ENCODE measurements around the gene SERGEF.

The SERGEF gene

GRCh38 chr11:17932472-17932871 lies 80.4 kb downstream of the SERGEF start:
- TF ChIP-seq CTCF (IDR thresholded peaks at IDR 0.05; ENCODE audit: low read depth, low read length) = no peak
- H3K4me3 ChIP-seq (ENCODE audit: low read depth, low read length) = no peak overlapping the region

- H3K4me3 ChIP-seq (ENCODE audit: low read depth, low read length) = no peak overlapping the region
- no peak for TF ChIP-seq CTCF (IDR thresholded peaks at IDR 0.05; ENCODE audit: low read depth, low read length)
Measured at GRCh38 chr11:17931595-17931994, 81.3 kb downstream of the SERGEF start.

GRCh38 chr11:17930544-17931125 lies 82.2 kb downstream of the SERGEF start:
- no peak overlapping the region for H3K4me3 ChIP-seq (ENCODE audit: low read depth, low read length)

GRCh38 chr11:17929171-17929570 lies 83.7 kb downstream of the SERGEF start:
- H3K4me3 ChIP-seq (ENCODE audit: low read depth, low read length) = no peak overlapping the region
- no peak for TF ChIP-seq CTCF (IDR thresholded peaks at IDR 0.05; ENCODE audit: low read depth, low read length)

More at GRCh38 chr11:17930544-17931125, 82.2 kb downstream of the SERGEF start:
- TF ChIP-seq CTCF (IDR thresholded peaks at IDR 0.05; ENCODE audit: low read depth, low read length) = no peak

GRCh38 chr11:17927681-17928343 lies 85.0 kb downstream of the SERGEF start:
- TF ChIP-seq CTCF (IDR thresholded peaks at IDR 0.05; ENCODE audit: low read depth, low read length) = no peak
- H3K4me3 ChIP-seq (ENCODE audit: low read depth, low read length) = no peak overlapping the region

- H3K4me3 ChIP-seq (ENCODE audit: low read depth, low read length) = no peak overlapping the region
- no peak for TF ChIP-seq CTCF (IDR thresholded peaks at IDR 0.05; ENCODE audit: low read depth, low read length)
Measured at GRCh38 chr11:17927041-17927440, 85.8 kb downstream of the SERGEF start.

GRCh38 chr11:17924713-17925112 lies 88.1 kb downstream of the SERGEF start:
- no peak overlapping the region for H3K4me3 ChIP-seq (ENCODE audit: low read depth, low read length)
- no peak for TF ChIP-seq CTCF (IDR thresholded peaks at IDR 0.05; ENCODE audit: low read depth, low read length)

Measured in WI38 (cell line).